SK-MEL-5 (cell line): ENCODE data around the gene LAMA3. TPM values are rescaled to one million over a fixed set of nuclear protein-coding genes. Genes with fewer than 3 reads are reported as not detected.
A peak's percentile ranks its signal among the peaks of the same experiment; 100 is the strongest.

ENCODE experiments used
- DNase-seq: peaks from one replicate; pipeline ENCODE4 v3.0.0-alpha.2; 2016; ENCODE audit warnings: low read depth, low spot score
- in situ Hi-C: cut with HindIII; loops from 2 replicates; pipeline ENCODE4 v1.10.0; 2016; ENCODE audit warnings: low sequenced_read_pairs, high pct_unique_total_duplicates, low pct_unique_long_range_greater_than_20kb
- total RNA-seq: library from RNA; depleted of rRNA; stranded (reverse); fragments of >200 nt; shearing (Covaris generic); gene quantifications from 2 replicates; pipeline ENCODE4 v1.2.3, GENCODE V29; 2014

LAMA3 gene
- total RNA-seq, 1 experiment from 2014 or later: 1.1 TPM

GRCh38 chr18:23887035-23887434 lies 197.8 kb downstream of the LAMA3 start:
- DNase-seq: no peak
- in situ Hi-C loops: no loop called here

GRCh38 chr18:23887493-23887892 lies 198.2 kb downstream of the LAMA3 start:
- no peak for DNase-seq

GRCh38 chr18:23888881-23889280 lies 199.6 kb downstream of the LAMA3 start:
- in situ Hi-C loops: no loop called here

More at GRCh38 chr18:23887493-23887892, 198.2 kb downstream of the LAMA3 start:
- in situ Hi-C loops: no loop called here

GRCh38 chr18:23889907-23890306 lies 200.7 kb downstream of the LAMA3 start:
- no peak for DNase-seq
- in situ Hi-C loops: no loop called here

More at GRCh38 chr18:23888881-23889280, 199.6 kb downstream of the LAMA3 start:
- DNase-seq: no peak

GRCh38 chr18:23890589-23890988 lies 201.3 kb downstream of the LAMA3 start:
- no peak for DNase-seq

GRCh38 chr18:23893653-23894052 lies 204.4 kb downstream of the LAMA3 start:
- in situ Hi-C loops: no loop called here
- DNase-seq: no peak

More at GRCh38 chr18:23890589-23890988, 201.3 kb downstream of the LAMA3 start:
- in situ Hi-C loops: no loop called here

- DNase-seq: no peak
These were observed 205.5 kb downstream of the LAMA3 start for GRCh38 chr18:23894661-23895175.

GRCh38 chr18:23897291-23897690 lies 208.0 kb downstream of the LAMA3 start:
- DNase-seq: no peak
- in situ Hi-C loops: no loop called here

More at GRCh38 chr18:23894661-23895175, 205.5 kb downstream of the LAMA3 start:
- in situ Hi-C loops: no loop called here

- DNase-seq: no peak
- in situ Hi-C loops: no loop called here
These were observed 208.5 kb downstream of the LAMA3 start for GRCh38 chr18:23897733-23898132.

GRCh38 chr18:23900994-23901393 lies 211.7 kb downstream of the LAMA3 start:
- in situ Hi-C loops: no loop called here
- DNase-seq: no peak

- no peak for DNase-seq
- in situ Hi-C loops: no loop called here
These were observed 213.1 kb downstream of the LAMA3 start for GRCh38 chr18:23902396-23902795.

- in situ Hi-C loops: no loop called here
- DNase-seq: no peak
These were observed 214.7 kb downstream of the LAMA3 start for GRCh38 chr18:23903971-23904370.

- in situ Hi-C loops: no loop called here
- DNase-seq: no peak
These were observed 217.4 kb downstream of the LAMA3 start for GRCh38 chr18:23906658-23907057.

GRCh38 chr18:23908827-23909226 lies 219.6 kb downstream of the LAMA3 start:
- in situ Hi-C loops: no loop called here
- DNase-seq: no peak

GRCh38 chr18:23910032-23910431 lies 220.8 kb downstream of the LAMA3 start:
- no peak for DNase-seq
- in situ Hi-C loops: no loop called here

- in situ Hi-C loops: no loop called here
- no peak for DNase-seq
These were observed 223.1 kb downstream of the LAMA3 start for GRCh38 chr18:23912356-23912755.

GRCh38 chr18:23916338-23916737 lies 227.1 kb downstream of the LAMA3 start:
- in situ Hi-C loops: no loop called here
- no peak for DNase-seq

GRCh38 chr18:23918395-23919032 lies 229.3 kb downstream of the LAMA3 start:
- in situ Hi-C loops: no loop called here
- peak; percentile 86 for DNase-seq

GRCh38 chr18:23920054-23920453 lies 230.8 kb downstream of the LAMA3 start:
- in situ Hi-C loops: no loop called here

More at GRCh38 chr18:23920054-23920453, 230.8 kb downstream of the LAMA3 start:
- DNase-seq: no peak
